Measurements from ENCODE around the gene TNRC6A.
"Not testable (repeated sequence)": the region's sequence is repeated elsewhere in the genome, so short reads cannot be mapped to it uniquely, and the experiment has no call there.

The TNRC6A gene

DNA sequence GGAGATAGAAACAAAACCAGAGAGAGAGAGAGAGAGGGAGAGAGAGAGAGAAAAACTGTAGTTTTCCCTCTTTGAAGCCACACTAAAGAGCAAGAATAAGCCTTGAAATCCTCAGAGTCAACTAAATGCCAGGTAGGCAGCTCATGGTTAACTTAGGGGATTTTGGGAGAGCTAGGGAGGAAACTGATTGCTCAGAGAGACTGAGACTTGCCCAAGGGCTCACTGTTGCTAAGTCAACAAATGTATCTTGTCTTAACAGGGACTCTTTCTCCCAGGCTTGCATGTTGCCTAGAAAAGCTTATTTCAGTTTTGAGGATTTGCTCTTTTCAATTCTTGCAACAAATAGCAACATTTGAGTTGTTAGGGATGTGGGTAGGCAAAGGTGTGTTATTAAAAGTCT lies 111.8 kb downstream of the TNRC6A start:
- DNase-seq (ENCODE audit: low spot score): no peak
- TF ChIP-seq, protein P1, sequence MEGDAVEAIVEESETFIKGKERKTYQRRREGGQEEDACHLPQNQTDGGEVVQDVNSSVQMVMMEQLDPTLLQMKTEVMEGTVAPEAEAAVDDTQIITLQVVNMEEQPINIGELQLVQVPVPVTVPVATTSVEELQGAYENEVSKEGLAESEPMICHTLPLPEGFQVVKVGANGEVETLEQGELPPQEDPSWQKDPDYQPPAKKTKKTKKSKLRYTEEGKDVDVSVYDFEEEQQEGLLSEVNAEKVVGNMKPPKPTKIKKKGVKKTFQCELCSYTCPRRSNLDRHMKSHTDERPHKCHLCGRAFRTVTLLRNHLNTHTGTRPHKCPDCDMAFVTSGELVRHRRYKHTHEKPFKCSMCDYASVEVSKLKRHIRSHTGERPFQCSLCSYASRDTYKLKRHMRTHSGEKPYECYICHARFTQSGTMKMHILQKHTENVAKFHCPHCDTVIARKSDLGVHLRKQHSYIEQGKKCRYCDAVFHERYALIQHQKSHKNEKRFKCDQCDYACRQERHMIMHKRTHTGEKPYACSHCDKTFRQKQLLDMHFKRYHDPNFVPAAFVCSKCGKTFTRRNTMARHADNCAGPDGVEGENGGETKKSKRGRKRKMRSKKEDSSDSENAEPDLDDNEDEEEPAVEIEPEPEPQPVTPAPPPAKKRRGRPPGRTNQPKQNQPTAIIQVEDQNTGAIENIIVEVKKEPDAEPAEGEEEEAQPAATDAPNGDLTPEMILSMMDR (IDR thresholded peaks at IDR 0.05; ENCODE audit: borderline replicate concordance, control extremely low read depth, extremely low read depth, insufficient read depth, missing control alignments): no peak
- in situ Hi-C loops (cut with MboI; ENCODE audit: low sequenced_read_pairs, unreplicated experiment): no loop called here

DNA sequence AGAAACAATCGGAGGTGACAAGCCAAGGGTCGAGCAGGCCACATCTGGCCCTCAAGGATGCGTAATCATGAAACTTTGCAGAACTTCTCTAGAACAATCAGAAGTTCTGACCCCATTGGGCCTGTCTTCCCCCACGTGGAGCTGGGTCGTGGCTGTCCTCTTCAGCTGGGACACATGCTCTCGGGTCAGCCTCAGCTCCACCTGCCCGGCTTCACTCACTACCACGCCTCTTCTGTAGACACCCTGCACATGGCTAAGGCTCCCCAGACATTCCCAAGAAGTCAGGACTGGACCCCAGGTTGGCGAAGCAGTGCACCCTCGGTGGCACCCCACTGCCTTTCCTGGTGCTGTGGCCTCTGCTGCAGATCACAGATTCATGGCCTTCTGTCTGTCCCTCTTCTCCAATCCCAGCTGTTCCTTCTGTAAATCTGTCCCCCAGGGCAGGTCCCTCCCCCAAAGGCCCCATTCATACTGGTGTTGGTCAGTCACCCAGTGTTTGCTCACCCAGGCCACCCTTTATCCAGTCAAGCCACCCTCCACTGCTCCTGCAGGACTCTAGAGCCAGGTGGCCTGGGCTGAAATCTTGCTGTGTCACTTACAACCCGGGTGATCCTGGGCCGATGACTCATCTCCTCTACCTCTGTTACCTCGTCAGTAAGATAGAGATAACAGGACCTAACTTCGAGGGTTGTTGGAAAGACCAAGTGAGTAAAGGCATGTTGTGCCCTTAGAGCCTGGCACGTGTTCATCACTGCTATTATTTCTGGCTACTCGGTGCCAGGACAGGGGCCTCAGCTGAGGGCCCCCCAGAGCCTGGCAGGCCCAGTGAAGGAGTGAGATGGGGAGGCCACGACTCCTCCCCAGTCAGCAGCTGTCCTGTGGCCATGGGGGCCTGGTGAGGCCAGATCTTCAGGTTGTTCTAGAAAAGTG lies 114.9 kb downstream of the TNRC6A start:
- TF ChIP-seq, protein P1 (IDR thresholded peaks at IDR 0.05; ENCODE audit: borderline replicate concordance, control extremely low read depth, extremely low read depth, insufficient read depth, missing control alignments): no peak
- DNase-seq (ENCODE audit: low spot score): no peak
- in situ Hi-C loops (cut with MboI; ENCODE audit: low sequenced_read_pairs, unreplicated experiment): no loop called here

DNA sequence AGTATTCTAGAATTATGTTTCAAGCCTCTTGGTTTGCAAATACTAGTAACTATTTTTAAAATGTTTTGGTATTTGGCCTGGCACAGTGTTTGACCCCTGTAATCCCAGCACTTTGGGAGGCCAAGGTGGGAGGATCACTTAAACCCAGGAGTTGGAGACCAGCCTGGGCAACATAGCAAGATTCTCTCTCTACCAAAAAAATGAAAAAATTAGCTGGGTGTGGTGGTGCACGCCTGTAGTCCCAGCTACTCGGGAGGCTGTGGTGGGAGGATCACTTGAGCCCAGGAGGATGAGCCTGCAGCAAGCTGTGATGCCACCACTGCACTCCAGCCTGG lies 115.5 kb downstream of the TNRC6A start:
- DNase-seq (ENCODE audit: low spot score); in situ Hi-C loops (cut with MboI; ENCODE audit: low sequenced_read_pairs, unreplicated experiment): not testable (repeated sequence)

DNA sequence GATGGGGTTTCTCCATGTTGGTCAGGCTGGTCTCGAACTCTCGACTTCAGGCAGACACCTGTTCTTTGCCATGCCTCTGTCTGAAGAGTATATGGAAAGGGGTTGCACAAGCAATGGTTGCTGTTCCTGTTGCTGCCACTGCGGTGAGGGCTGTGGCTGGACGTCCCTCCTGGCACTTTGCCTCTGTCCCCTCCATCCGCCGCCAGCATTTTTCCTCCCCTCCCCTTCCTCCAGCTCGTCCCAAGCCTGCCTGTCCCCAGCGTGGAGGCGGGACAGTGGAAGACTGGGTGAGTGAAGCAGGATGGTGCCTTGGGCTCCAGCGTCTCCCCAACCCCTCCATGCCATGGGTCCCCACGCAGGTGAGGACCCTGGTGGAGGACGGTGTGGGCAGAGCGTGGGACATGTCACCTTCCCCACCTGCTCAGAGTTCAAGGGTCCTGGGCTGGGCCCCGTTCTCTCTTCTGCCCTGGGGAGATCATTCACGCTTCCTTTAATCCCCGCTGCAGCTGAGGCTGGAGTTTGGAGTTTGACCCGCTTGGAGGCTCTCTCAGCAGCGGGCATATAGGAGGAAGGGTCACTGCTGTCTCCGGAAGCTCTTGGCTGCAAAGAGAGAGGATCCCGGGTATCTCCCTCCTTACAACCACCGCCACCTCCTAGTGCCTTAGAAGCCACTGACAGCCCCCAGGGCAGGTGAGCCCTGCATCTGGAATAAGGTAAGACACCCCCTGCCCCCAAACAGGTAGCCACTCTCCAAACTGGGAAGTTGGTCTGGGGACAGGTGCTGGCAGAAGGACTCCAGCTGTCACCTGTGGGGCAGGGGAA lies 116.5 kb downstream of the TNRC6A start, which contains the start of gene SLC5A11:
TSS of gene SLC5A11 (plus strand) at position 238 of the 822 bp plus-strand sequence. CDS start 12,681 bp downstream, outside the sequence.
- no peak for DNase-seq (ENCODE audit: low spot score)
- in situ Hi-C loops (cut with MboI; ENCODE audit: low sequenced_read_pairs, unreplicated experiment): no loop called here
- TF ChIP-seq, protein P1 (IDR thresholded peaks at IDR 0.05; ENCODE audit: borderline replicate concordance, control extremely low read depth, extremely low read depth, insufficient read depth, missing control alignments): no peak

DNA sequence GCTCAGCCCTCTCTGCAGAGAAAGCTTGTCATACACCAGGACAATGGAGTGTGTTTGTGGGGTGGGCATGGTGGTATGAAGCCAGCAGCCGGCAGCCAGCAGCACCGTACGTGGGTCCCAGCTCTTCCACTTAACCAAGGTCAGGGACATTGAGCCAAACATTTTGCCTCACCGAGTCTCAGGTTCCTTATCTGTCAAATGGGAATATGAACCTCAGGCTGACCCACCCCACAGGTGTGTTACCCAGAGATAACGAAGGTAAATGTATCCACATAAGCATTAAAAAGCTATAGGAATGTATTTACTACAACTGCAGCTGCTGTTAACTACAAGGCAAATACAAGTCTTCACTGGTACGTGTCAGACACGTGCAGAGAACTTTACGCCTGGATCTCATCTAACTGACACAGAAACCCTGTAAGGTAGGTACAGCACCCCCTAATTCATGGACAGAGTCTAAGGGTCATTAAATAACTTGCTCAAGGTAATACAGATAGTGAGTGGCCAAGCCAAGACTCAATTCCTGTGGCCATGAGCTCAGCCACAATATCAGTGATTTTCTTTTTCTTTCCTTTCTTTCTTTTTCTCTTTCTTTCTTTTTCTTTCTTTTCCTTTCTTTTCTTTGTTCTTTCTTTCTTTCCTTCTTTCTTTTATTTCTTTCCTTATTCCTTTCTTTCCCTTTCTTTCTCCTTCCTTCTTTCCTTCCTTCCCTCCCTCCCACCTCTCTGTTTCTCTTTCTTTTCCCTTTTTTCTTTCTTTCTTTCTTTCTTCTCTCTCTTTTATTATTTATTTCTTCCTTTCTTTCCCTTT lies 117.3 kb downstream of the TNRC6A start:
- in situ Hi-C loops (cut with MboI; ENCODE audit: low sequenced_read_pairs, unreplicated experiment): no loop called here
- TF ChIP-seq, protein P1 (IDR thresholded peaks at IDR 0.05; ENCODE audit: borderline replicate concordance, control extremely low read depth, extremely low read depth, insufficient read depth, missing control alignments): no peak
- DNase-seq (ENCODE audit: low spot score): no peak

DNA sequence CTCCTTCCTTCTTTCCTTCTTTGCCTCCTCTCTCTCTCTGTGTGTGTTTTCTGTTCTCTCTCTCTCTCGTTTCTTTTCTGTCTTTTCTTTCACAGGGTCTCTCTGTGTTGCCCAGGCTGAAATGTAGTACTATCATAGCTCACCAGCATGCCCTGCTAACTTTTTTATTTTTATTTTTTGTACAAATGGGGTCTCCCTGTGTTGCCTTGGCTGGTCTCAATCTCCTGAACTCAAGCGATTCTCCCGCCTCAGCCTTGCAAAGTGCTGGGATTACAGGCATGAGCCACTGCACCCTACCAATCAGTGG lies 117.9 kb downstream of the TNRC6A start:
- no peak for DNase-seq (ENCODE audit: low spot score)
- TF ChIP-seq, protein P1 (IDR thresholded peaks at IDR 0.05; ENCODE audit: borderline replicate concordance, control extremely low read depth, extremely low read depth, insufficient read depth, missing control alignments): no peak
- in situ Hi-C loops (cut with MboI; ENCODE audit: low sequenced_read_pairs, unreplicated experiment): no loop called here
